HG02884 (cell line): ENCODE results near the gene FUBP3.
"Not testable (repeated sequence)": the region's sequence is repeated elsewhere in the genome, so short reads cannot be mapped to it uniquely, and the experiment has no call there.

ENCODE experiments used
- ATAC-seq: cut with Tn5 transposase; IDR thresholded peaks from one replicate; pipeline ENCODE4 v1.9.1; 2021; ENCODE audit warnings: mild to moderate bottlenecking, moderate library complexity; ENCODE audit not compliant: unreplicated experiment

FUBP3 gene

GRCh38 chr9:130555968-130556367 lies 23.4 kb upstream of the FUBP3 start:
- ATAC-seq = no peak

GRCh38 chr9:130556396-130557076 lies 22.8 kb upstream of the FUBP3 start:
- no peak for ATAC-seq

- no peak for ATAC-seq
Observed at GRCh38 chr9:130557077-130557468, 22.3 kb upstream of the FUBP3 start.

GRCh38 chr9:130561056-130561455 lies 18.3 kb upstream of the FUBP3 start:
- no peak for ATAC-seq

- ATAC-seq = not testable (repeated sequence)
Observed at GRCh38 chr9:130562525-130562924, 16.9 kb upstream of the FUBP3 start.

GRCh38 chr9:130563797-130564196 lies 15.6 kb upstream of the FUBP3 start:
- no peak for ATAC-seq

GRCh38 chr9:130565792-130566191 lies 13.6 kb upstream of the FUBP3 start:
- no peak for ATAC-seq

GRCh38 chr9:130570208-130570607 lies 9.2 kb upstream of the FUBP3 start:
- no peak for ATAC-seq

GRCh38 chr9:130575514-130575913 lies 3.9 kb upstream of the FUBP3 start:
- no peak for ATAC-seq

- ATAC-seq = no peak
Observed at GRCh38 chr9:130576176-130576575, 3.2 kb upstream of the FUBP3 start.

- peak; percentile 33 for ATAC-seq
Observed at GRCh38 chr9:130579738-130580463, 524 bp downstream of the FUBP3 start.

- ATAC-seq = no peak
Observed at GRCh38 chr9:130581766-130582165, 2.4 kb downstream of the FUBP3 start.

- ATAC-seq = no peak
Observed at GRCh38 chr9:130583271-130583670, 3.9 kb downstream of the FUBP3 start.

GRCh38 chr9:130587921-130588320 lies 8.5 kb downstream of the FUBP3 start:
- ATAC-seq = no peak

GRCh38 chr9:130588416-130588815 lies 9.0 kb downstream of the FUBP3 start:
- no peak for ATAC-seq

GRCh38 chr9:130589754-130590153 lies 10.4 kb downstream of the FUBP3 start:
- no peak for ATAC-seq

- ATAC-seq = no peak
Observed at GRCh38 chr9:130590305-130590704, 10.9 kb downstream of the FUBP3 start.

GRCh38 chr9:130593020-130593419 lies 13.6 kb downstream of the FUBP3 start:
- ATAC-seq = no peak

GRCh38 chr9:130597228-130597627 lies 17.9 kb downstream of the FUBP3 start:
- ATAC-seq = no peak

GRCh38 chr9:130598188-130598587 lies 18.8 kb downstream of the FUBP3 start:
- ATAC-seq = no peak

GRCh38 chr9:130599625-130600024 lies 20.2 kb downstream of the FUBP3 start:
- ATAC-seq = no peak

- no peak for ATAC-seq
Observed at GRCh38 chr9:130601100-130601499, 21.7 kb downstream of the FUBP3 start.

- no peak for ATAC-seq
Observed at GRCh38 chr9:130604295-130604694, 24.9 kb downstream of the FUBP3 start.
